ENCODE results near the gene RMI1. TPM values are rescaled to one million over a fixed set of nuclear protein-coding genes. Genes with fewer than 3 reads are reported as not detected.
A peak's percentile ranks its signal among the peaks of the same experiment; 100 is the strongest.

RMI1 gene
- total RNA-seq, 2 donors from 2014 or later, result 3.9 to 4.3 TPM

- Histone ChIP-seq H3K9me3 (no peaks in the 10 kb centered on the region), H3K36me3 (replicated peaks in 1 of 2; ENCODE audit: insufficient read depth in 1 of 2, low read depth in 2 of 2) (peaks cover 28 to 40% of the 10 kb centered on the region in 2 donors), H3K27me3 (no peaks in the 10 kb centered on the region), H3K4me3 (no peak overlapping the region), H3K27ac (no peak overlapping the region), H3K4me1 (peaks cover 25% of the 10 kb centered on the region)
- TF ChIP-seq POLR2A (IDR thresholded peaks at IDR 0.05), result no peak
- TF ChIP-seq, protein P1, sequence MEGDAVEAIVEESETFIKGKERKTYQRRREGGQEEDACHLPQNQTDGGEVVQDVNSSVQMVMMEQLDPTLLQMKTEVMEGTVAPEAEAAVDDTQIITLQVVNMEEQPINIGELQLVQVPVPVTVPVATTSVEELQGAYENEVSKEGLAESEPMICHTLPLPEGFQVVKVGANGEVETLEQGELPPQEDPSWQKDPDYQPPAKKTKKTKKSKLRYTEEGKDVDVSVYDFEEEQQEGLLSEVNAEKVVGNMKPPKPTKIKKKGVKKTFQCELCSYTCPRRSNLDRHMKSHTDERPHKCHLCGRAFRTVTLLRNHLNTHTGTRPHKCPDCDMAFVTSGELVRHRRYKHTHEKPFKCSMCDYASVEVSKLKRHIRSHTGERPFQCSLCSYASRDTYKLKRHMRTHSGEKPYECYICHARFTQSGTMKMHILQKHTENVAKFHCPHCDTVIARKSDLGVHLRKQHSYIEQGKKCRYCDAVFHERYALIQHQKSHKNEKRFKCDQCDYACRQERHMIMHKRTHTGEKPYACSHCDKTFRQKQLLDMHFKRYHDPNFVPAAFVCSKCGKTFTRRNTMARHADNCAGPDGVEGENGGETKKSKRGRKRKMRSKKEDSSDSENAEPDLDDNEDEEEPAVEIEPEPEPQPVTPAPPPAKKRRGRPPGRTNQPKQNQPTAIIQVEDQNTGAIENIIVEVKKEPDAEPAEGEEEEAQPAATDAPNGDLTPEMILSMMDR (IDR thresholded peaks at IDR 0.05), result no peak
- WGBS, 2 donors, result 86 to 87% methylated on average over 12 of the region's 12 CpGs
- ATAC-seq (no peak), DNase-seq (no peak)
- intact Hi-C loops (cut with DNase I), result no loop called here
Measured at GRCh38 chr9:83975300-83975699, 5.3 kb upstream of the RMI1 start.

- TF ChIP-seq POLR2A (IDR thresholded peaks at IDR 0.05), result no peak
- TF ChIP-seq, protein P1 (IDR thresholded peaks at IDR 0.05), result no peak
- H3K27me3 ChIP-seq, result no peaks in the 10 kb centered on the region
- DNase-seq (no peak), ATAC-seq (no peak)
- no peak overlapping the region for H3K27ac ChIP-seq
- no peaks in the 10 kb centered on the region for H3K9me3 ChIP-seq
- intact Hi-C loops (cut with DNase I), result no loop called here
- peaks cover 25% of the 10 kb centered on the region for H3K4me1 ChIP-seq
- 48 to 60% methylated on average over 2 of the region's 2 CpGs for WGBS, 2 donors
- H3K4me3 ChIP-seq, result no peak overlapping the region
- peaks cover 20 to 31% of the 10 kb centered on the region in 2 donors for H3K36me3 ChIP-seq (replicated peaks in 1 of 2; ENCODE audit: insufficient read depth in 1 of 2, low read depth in 2 of 2)
Measured at GRCh38 chr9:83976372-83976771, 4.2 kb upstream of the RMI1 start.

- 48 to 52% methylated on average over 1 of the region's 1 CpG for WGBS, 2 donors
- no peak for DNase-seq
- H3K9me3 ChIP-seq, result no peaks in the 10 kb centered on the region
- ATAC-seq, result no peak
- peaks cover 33% of the 10 kb centered on the region for H3K4me1 ChIP-seq
- no peaks in the 10 kb centered on the region for H3K27me3 ChIP-seq
- no peak overlapping the region for H3K27ac ChIP-seq
- H3K36me3 ChIP-seq (replicated peaks in 1 of 2; ENCODE audit: insufficient read depth in 1 of 2, low read depth in 2 of 2), result peaks cover 20 to 22% of the 10 kb centered on the region in 2 donors
- TF ChIP-seq, protein P1 (IDR thresholded peaks at IDR 0.05), result no peak
- no peak for TF ChIP-seq POLR2A (IDR thresholded peaks at IDR 0.05)
- intact Hi-C loops (cut with DNase I), result no loop called here
- no peak overlapping the region for H3K4me3 ChIP-seq
Measured at GRCh38 chr9:83977196-83977595, 3.4 kb upstream of the RMI1 start.

DNA sequence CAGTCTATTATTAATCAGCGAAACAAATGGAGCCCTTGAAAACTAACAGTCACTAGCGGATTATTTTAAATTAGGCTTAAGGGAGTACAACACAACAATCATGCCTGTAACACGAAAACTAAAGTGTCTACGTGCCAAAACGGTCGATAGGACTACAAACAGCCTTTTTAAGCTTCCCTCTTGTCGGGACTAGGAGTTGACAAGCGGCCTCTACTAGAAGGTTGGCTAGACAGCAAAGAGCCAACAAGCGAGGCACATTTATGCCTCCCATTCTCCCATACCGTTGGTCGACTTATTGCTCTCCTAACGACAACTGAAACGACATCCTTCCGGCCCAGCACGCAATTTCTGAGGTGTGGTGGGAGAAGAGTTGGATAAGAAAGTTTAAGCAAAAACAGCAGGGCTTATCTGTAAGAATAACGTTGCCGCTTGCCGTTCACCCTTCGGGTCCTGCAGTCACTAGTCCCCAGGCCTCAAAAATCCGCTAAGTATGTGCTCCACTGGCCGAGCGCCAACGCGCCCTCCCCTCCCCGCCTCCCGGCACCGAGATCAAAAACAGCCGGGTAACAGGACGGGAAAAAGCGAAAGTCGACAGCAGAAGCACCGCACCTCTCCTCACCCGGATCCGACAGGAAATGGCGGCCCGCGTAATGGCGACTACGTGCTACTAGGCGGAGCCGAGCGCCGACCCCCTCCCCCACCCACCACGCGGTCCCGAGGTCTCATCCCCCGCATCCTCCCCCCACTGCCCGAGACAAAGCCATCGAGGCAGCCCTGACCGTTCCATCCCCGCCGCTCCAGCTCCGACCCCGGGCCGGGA lies 1.4 kb upstream of the RMI1 start:
- no peak for TF ChIP-seq POLR2A (IDR thresholded peaks at IDR 0.05)
- TF ChIP-seq, protein P1 (IDR thresholded peaks at IDR 0.05), result no peak
- Histone ChIP-seq H3K36me3 (replicated peaks in 1 of 2; ENCODE audit: insufficient read depth in 1 of 2, low read depth in 2 of 2) (peaks cover 2 to 9% of the 10 kb centered on the region in 2 donors), H3K4me3 (peak overlapping the region; percentile 93 to 98), H3K27me3 (no peaks in the 10 kb centered on the region), H3K4me1 (peaks cover 37% of the 10 kb centered on the region), H3K27ac (peak overlapping the region; percentile 97 to 99 (median 98)), H3K9me3 (no peaks in the 10 kb centered on the region)
- intact Hi-C loops (cut with DNase I), result no loop called here
- DNase-seq, result peak; percentile 75 to 85 (median 81)
- peak; percentile 31 for ATAC-seq
- WGBS, 2 donors, result 0 to 2% methylated on average over 25 to 49 of the region's 55 CpGs

All from body of pancreas (tissue), 4 donors.